Omental fat pad (tissue), 4 donors: ENCODE measurements around the gene TBC1D5. TPM values are rescaled to one million over a fixed set of nuclear protein-coding genes. Genes with fewer than 3 reads are reported as not detected.
A peak's percentile ranks its signal among the peaks of the same experiment; 100 is the strongest.

ENCODE experiments used
- ATAC-seq: fragments of 150-250 bp; one replicate; pipeline ENCODE4 v1.9.1; 2016; ENCODE audit warnings: mild to moderate bottlenecking, moderate library complexity; ENCODE audit not compliant: low FRiP score
- DNase-seq: peaks from one replicate; pipeline ENCODE4 v3.0.0-alpha.2; 2019; ENCODE audit warnings: low spot score
- CTCF ChIP-seq, 3 donors: fragments of 450-650 bp; IDR thresholded peaks; one replicate each; pipeline ENCODE4 v1.5.1; 2016 to 2017; ENCODE audit warnings: antibody characterized with exemption in 3 of 3, mild to moderate bottlenecking in 3 of 3, moderate library complexity in 2 of 3
- total RNA-seq, 4 donors: library from RNA; depleted of rRNA; stranded (reverse); fragments of >200 nt; gene quantifications; one replicate each; pipeline ENCODE4 v1.1.0, GENCODE V29; 2016

Gene TBC1D5
- total RNA-seq, 4 donors from 2014 or later, result 56.8 to 92.5 (median 74.8) TPM

GRCh38 chr3:17183951-17184550 lies 558.4 kb downstream of the TBC1D5 start:
- no peak for ATAC-seq
- DNase-seq, result no peak
- no peak for TF ChIP-seq CTCF (IDR thresholded peaks at IDR 0.05)

DNA sequence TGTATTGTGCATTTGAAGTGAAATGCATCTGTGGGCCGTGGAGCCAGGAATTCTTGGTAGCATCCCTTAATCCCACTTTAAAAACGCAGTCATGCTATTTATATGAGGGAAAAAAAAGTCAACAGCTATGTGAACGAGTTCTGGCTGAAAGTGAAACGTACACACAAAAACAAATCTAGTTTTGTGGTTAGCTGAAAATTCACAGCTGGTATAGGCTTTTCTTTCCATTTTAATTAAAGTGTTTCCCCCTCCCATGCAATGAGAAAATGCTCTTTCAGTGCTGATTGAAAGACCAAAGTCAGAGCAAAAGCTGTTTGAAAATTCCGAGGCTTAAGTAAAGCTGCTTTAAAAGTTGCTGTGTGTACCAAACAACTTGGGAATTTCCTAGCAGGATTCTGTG lies 560.3 kb downstream of the TBC1D5 start:
- TF ChIP-seq CTCF (IDR thresholded peaks at IDR 0.05), result no peak
- ATAC-seq (no peak), DNase-seq (no peak)

- ATAC-seq (no peak), DNase-seq (no peak)
- TF ChIP-seq CTCF (IDR thresholded peaks at IDR 0.05), result no peak
Measured at GRCh38 chr3:17181413-17181907, 561.0 kb downstream of the TBC1D5 start.

- TF ChIP-seq CTCF (IDR thresholded peaks at IDR 0.05), result no peak
- no peak for DNase-seq
- ATAC-seq, result no peak
Measured at GRCh38 chr3:17179381-17180205, 562.8 kb downstream of the TBC1D5 start.

GRCh38 chr3:17176757-17177156 lies 565.7 kb downstream of the TBC1D5 start:
- TF ChIP-seq CTCF (IDR thresholded peaks at IDR 0.05), result no peak
- DNase-seq (no peak), ATAC-seq (no peak)

GRCh38 chr3:17175187-17175807 lies 567.1 kb downstream of the TBC1D5 start:
- DNase-seq (no peak), ATAC-seq (peak; percentile 89)
- no peak for TF ChIP-seq CTCF (IDR thresholded peaks at IDR 0.05)
